COLO668 (cell line): ENCODE results near the gene THSD4.

Experiments used
- DNase-seq: peaks from one replicate; lab custom pipeline; 2025; ENCODE audit not compliant: unreplicated experiment; lab: John Stamatoyannopoulos, UW

THSD4 gene

GRCh38 chr15:71635735-71636134, 520.5 kb downstream of the THSD4 start:
- DNase-seq = no peak

GRCh38 chr15:71638876-71639275, 523.6 kb downstream of the THSD4 start:
- DNase-seq = no peak

- DNase-seq = no peak
These were observed 524.2 kb downstream of the THSD4 start for GRCh38 chr15:71639471-71639870.

GRCh38 chr15:71643918-71644317, 528.6 kb downstream of the THSD4 start:
- DNase-seq = no peak

GRCh38 chr15:71646767-71647486, 531.7 kb downstream of the THSD4 start:
- DNase-seq = no peak

GRCh38 chr15:71647487-71647808, 532.2 kb downstream of the THSD4 start:
- DNase-seq = no peak

- DNase-seq = no peak
These were observed 532.8 kb downstream of the THSD4 start for GRCh38 chr15:71648095-71648494.

GRCh38 chr15:71649894-71650293, 534.6 kb downstream of the THSD4 start:
- no peak for DNase-seq

GRCh38 chr15:71650603-71651002, 535.3 kb downstream of the THSD4 start:
- DNase-seq = no peak

GRCh38 chr15:71651750-71652186, 536.5 kb downstream of the THSD4 start:
- DNase-seq = peak; percentile 28

GRCh38 chr15:71654042-71654719, 538.9 kb downstream of the THSD4 start:
- no peak for DNase-seq

GRCh38 chr15:71654720-71655174, 539.5 kb downstream of the THSD4 start:
- no peak for DNase-seq

- DNase-seq = no peak
These were observed 541.2 kb downstream of the THSD4 start for GRCh38 chr15:71656425-71656824.

GRCh38 chr15:71657141-71657540, 541.9 kb downstream of the THSD4 start:
- no peak for DNase-seq

GRCh38 chr15:71658036-71658435, 542.8 kb downstream of the THSD4 start:
- DNase-seq = no peak

- no peak for DNase-seq
These were observed 543.8 kb downstream of the THSD4 start for GRCh38 chr15:71658827-71659729.

GRCh38 chr15:71659730-71660067, 544.4 kb downstream of the THSD4 start:
- DNase-seq = no peak

GRCh38 chr15:71660501-71660900, 545.2 kb downstream of the THSD4 start:
- no peak for DNase-seq

GRCh38 chr15:71662306-71662705, 547.0 kb downstream of the THSD4 start:
- DNase-seq = no peak

GRCh38 chr15:71664622-71665021, 549.4 kb downstream of the THSD4 start:
- DNase-seq = no peak

GRCh38 chr15:71666763-71667620, 551.7 kb downstream of the THSD4 start:
- no peak for DNase-seq
